ENCODE data around the gene PDGFRA. TPM values are rescaled to one million over a fixed set of nuclear protein-coding genes. Genes with fewer than 3 reads are reported as not detected.

Gene PDGFRA
- 0.36 to 1.1 TPM (median 0.49 TPM) in 5 replicates for total RNA-seq (2022; extraction: Qiagen RNA extraction; ENCODE audit: low read depth)

GRCh38 chr4:54228961-54229501, at the start of gene PDGFRA:
PDGFRA (plus strand) TSS chr4:54229293; CDS start chr4:54258769, 29,476 bp downstream.

Other genes with a start within 250 kb of the PDGFRA start
- gene CHIC2, start 164.7 kb upstream of the PDGFRA start, total RNA-seq (2022; extraction: Qiagen RNA extraction; ENCODE audit: low read depth) = 8.5 to 9.9 TPM (median 9.1 TPM) in 5 replicates
- not detected in 5 replicates for gene GSX2, start 129.1 kb upstream of the PDGFRA start, total RNA-seq (2022; extraction: Qiagen RNA extraction; ENCODE audit: low read depth)